ENCODE measurements around the gene MAGI2.

The MAGI2 gene

GRCh38 chr7:78703391-78703790, 750.1 kb downstream of the MAGI2 start:
- DNase-seq: no peak

- DNase-seq: peak; percentile 19
Measured at GRCh38 chr7:78702770-78703169, 750.7 kb downstream of the MAGI2 start.

GRCh38 chr7:78695826-78696225, 757.6 kb downstream of the MAGI2 start:
- no peak for DNase-seq

DNA sequence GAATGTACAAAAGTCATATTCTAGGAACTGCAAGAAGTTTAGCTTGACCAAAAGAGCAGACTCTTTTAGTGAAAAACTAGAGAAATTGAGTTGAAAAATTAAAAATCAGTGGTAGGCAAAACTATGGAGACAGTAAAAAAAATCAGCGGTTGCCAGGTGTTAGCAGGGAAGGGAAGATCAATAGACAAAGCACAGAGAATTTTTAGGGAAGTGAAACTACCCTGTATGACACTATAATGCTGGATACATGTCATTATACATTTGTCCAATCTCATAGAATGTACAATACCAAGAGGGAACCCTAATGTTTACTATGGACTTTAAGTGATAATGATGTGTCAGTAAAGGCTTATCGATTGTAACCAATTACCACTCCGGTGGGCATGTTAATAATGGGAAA, 761.9 kb downstream of the MAGI2 start:
- DNase-seq: no peak

DNA sequence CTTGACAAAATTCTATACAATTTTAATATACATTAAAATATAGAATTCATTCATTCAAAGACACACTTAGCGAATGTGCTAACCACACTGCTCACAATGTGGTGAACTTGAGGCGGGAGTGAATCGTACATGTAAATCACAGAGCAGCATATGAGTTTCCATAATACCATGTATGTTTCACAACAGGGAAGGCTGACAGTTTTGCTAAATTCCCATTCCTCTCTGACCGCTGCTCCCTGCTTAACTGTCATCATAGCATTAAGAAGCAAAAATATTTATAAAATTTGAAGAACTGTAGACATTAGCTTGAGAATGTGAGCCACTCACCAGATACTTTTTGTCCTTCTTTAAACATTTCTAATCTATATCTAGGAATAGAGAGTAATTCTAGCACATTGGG, 763.3 kb downstream of the MAGI2 start:
- DNase-seq: no peak

GRCh38 chr7:78688376-78688775, 765.1 kb downstream of the MAGI2 start:
- DNase-seq: no peak

DNA sequence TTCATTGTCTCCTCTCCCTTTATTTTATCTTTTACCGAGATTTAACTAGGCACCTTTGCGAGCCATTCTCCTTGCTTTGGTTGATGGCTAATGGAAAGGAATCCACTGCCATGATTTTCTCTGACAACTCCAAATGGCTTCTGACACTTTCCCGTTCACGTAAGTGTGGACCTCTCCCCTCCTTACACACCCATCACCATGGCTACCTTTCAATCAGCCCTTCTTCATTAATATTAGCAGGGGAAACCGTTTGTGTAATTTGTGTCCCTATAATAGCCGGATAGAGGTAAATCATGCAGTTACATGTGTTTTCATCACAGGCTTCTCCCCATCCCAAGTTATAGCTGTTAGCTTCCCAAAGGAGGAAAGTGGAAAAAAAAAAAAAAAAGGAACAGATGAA, 767.3 kb downstream of the MAGI2 start:
- no peak for DNase-seq

GRCh38 chr7:78684201-78684600, 769.3 kb downstream of the MAGI2 start:
- no peak for DNase-seq

DNA sequence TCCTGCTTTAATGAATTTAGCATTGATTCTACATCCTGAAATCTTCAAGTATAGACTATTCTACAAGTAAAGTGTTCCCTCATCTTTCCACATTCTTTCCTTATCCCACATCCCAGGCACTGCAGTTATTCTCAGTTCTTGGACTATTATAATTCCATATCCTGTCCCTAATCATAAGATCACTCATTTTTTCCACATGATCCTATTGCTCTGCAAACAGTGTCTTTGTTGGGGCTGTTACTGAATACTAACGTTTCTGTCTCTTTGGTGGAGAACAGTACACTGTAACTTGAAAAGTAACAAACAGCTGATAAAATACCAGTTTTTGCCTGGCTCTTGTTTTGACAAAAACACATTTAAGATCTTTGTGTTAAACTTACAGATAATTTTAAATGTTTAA, 769.9 kb downstream of the MAGI2 start:
- no peak for DNase-seq

- DNase-seq: no peak
Measured at GRCh38 chr7:78679112-78679876, 774.2 kb downstream of the MAGI2 start.

GRCh38 chr7:78677391-78677790, 776.1 kb downstream of the MAGI2 start:
- no peak for DNase-seq

- no peak for DNase-seq
Measured at GRCh38 chr7:78675511-78675910, 778.0 kb downstream of the MAGI2 start.

GRCh38 chr7:78673272-78673671, 780.2 kb downstream of the MAGI2 start:
- DNase-seq: no peak

DNA sequence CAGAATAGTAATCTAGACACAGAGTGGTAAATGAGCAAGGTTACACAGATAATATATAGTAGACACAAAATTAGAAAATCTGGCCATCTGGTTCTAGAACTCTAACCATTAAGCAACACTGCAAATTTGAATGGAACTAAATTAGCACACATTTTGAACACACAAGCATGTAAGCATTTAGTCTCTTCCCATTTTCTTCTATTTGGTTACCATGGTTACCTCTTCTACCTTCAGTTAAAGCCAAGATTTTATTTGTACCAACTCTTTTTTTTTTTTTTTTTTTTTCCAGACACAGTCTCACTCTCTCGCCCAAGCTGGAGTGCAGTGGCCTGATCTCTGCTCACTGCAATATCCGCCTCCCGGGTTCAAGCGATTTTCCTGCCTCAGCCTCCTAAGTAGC, 790.5 kb downstream of the MAGI2 start:
- no peak for DNase-seq

DNA sequence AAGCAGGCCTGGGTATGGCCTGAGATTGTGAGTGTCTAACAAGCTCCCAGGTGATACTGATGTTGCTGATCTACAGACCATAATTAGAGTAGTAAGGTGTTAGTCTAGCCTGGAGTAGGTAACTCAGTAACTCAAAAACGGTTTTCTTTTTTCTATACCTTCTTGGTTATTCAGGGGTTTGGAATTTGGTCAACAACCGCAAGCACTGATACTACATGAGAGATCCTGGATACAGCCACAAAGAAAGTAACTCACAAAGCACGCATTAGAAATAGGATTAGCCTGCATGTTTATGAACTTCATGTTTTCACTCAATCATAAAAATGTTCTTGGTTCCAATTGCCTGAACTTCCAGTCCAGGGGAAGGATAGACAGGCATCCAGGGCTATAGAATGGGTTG, 803.5 kb downstream of the MAGI2 start:
- no peak for DNase-seq

GRCh38 chr7:78649236-78649635, 804.2 kb downstream of the MAGI2 start:
- no peak for DNase-seq

GRCh38 chr7:78642751-78643150, 810.7 kb downstream of the MAGI2 start:
- DNase-seq: no peak

- no peak for DNase-seq
Measured at GRCh38 chr7:78638364-78638763, 815.1 kb downstream of the MAGI2 start.

GRCh38 chr7:78636727-78637126, 816.7 kb downstream of the MAGI2 start:
- DNase-seq: no peak

GRCh38 chr7:78635026-78635793, 818.3 kb downstream of the MAGI2 start:
- DNase-seq: peak; percentile 17

- DNase-seq: no peak
Measured at GRCh38 chr7:78634093-78634492, 819.4 kb downstream of the MAGI2 start.

GRCh38 chr7:78620920-78621319, 832.5 kb downstream of the MAGI2 start:
- DNase-seq: peak; percentile 21

DNA sequence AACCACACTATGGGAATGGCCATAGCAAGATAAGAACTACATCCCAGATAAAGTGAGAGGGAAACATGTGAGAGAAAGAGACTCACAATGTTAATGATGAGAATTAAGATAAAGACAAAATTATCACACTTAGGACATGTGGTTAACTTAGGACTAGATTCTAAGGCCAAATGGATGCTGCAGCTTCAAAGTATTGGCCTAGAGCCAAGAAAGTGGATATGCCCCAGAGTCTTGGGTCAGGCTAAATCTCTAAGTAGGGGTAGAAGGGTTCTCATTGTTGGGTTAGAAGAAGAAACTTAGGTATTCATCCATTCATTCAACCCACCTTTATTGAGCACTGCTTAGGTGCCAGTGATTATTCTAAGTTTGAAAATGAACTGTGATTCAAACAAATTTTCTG, 836.9 kb downstream of the MAGI2 start:
- no peak for DNase-seq

DNA sequence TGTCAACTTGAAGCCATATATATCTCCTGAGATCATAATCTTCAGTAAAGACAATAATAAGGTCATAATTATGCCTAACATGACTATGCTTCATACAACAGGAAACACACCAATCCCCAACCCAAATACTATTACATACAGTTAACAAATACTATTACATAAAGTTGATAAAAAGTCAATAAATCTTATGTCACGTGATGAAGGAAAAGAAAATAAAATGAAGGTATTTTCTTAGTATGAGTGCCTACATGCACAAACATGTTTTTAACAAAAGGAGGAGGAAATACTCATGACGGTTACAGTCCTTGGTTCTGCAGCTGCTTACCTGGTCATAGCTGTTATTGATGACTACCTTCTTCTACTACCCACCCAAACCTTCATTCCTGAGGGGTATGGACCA, 844.2 kb downstream of the MAGI2 start:
- no peak for DNase-seq

DNA sequence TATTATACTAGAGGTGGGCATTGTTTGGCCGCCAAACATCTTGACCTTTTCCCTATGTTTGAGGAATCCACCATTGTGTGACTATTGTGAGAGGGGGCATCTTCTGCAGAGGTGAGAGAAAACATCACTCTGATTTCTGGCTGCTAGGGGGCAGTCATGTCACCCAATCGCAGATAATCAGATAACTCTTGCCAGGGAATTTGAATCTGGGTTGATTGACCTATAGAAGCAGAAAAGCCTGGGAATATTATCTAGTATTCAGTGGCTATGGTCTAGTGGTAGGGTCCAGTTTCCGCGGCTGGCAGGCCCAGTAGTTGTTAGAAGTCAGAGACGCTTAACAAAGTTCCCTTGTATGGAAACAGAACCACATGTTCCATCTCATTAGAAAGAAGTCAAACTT, 846.4 kb downstream of the MAGI2 start:
- DNase-seq: no peak

Measured in eye (tissue), 1 donor.